Activated CD4-positive, alpha-beta T cell treated with anti-CD3 and anti-CD28 coated beads for 48 hours (primary cell): ENCODE measurements around the gene FTH1.
"Not testable (repeated sequence)": the region's sequence is repeated elsewhere in the genome, so short reads cannot be mapped to it uniquely, and the experiment has no call there.

Experiments used
- DNase-seq: peaks from one replicate; pipeline ENCODE4 v3.0.0-alpha.2; 2020

Gene FTH1

GRCh38 chr11:61963282-61964057 lies 4.0 kb downstream of the FTH1 start:
- no peak for DNase-seq

- no peak for DNase-seq
Observed at GRCh38 chr11:61963016-61963281, 4.5 kb downstream of the FTH1 start.

DNA sequence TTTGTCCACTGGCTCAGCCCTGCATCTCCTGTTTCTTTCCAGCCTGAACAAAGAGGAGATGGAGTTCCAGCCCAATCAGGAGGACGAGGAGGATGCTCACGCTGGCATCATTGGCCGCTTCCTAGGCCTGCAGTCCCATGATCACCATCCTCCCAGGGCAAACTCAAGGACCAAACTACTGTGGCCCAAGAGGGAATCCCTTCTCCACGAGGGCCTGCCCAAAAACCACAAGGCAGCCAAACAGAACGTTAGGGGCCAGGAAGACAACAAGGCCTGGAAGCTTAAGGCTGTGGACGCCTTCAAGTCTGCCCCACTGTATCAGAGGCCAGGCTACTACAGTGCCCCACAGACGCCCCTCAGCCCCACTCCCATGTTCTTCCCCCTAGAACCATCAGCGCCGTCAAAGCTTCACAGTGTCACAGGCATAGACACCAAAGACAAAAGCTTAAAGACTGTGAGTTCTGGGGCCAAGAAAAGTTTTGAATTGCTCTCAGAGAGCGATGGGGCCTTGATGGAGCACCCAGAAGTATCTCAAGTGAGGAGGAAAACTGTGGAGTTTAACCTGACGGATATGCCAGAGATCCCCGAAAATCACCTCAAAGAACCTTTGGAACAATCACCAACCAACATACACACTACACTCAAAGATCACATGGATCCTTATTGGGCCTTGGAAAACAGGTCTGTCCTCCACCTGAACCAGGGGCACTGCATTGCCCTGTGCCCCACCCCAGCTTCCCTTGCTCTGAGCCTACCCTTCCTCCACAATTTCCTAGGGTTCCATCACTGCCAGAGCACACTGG lies 5.0 kb downstream of the FTH1 start:
- no peak for DNase-seq

GRCh38 chr11:61961570-61962212 lies 5.7 kb downstream of the FTH1 start:
- DNase-seq, result no peak

- DNase-seq, result no peak
Observed at GRCh38 chr11:61960532-61960931, 6.9 kb downstream of the FTH1 start.

- no peak for DNase-seq
Observed at GRCh38 chr11:61959678-61960077, 7.8 kb downstream of the FTH1 start.

DNA sequence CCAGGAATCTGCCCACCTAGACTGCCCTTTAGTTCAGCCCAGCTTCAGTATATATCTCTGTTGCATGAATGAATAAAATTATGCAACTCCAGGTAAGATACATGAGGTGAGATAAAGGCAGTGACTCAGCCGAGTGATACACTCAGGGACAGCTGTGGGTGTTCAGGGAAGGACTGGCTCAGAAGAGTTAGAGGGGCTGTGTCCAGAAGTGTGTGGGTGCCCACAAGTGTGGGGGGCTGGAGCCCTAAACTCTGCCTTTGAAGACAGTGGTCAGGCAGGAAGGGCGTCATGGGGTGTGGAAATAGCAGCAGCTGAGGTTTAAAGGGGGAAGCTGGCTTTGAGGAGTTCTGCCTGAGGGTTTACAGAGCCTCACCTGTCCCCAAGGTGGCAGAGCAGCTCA lies 8.3 kb downstream of the FTH1 start:
- no peak for DNase-seq

- DNase-seq, result no peak
Observed at GRCh38 chr11:61958590-61958989, 8.8 kb downstream of the FTH1 start.

DNA sequence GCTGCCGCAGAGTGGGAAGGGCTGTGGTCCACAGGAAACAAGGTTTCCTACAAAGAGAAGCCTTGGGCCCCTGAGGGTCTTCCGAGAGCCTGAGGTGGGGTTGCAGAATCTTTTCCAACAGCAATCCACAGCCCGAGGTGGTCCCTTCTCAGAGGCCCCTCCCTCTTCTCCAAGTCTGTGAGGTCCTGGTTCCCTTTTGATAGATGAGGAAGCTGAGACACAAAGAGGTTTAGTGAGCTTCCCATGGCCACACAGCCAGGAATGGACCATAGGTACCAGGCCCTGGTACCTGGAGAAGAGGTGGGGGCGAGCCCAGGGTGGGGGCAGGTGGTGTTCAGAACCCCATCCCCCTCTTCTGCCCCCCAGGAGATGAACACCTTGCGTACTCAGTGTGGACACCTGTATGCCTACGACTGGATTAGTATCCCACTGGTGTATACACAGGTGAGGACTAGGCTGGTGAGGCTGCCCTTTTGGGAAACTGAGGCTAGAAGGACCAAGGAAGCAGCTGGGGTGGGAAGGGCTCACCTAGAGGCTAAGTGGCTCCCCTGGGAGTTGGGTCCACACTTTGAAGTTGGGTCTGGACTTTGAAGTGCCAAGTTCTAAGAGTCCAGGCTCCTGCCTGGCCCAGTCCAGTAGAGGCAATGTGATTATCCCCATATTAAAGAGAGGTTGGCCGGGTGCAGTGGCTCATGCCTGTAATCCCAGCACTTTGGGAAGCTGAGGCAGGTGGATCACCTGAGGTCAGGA lies 10.2 kb downstream of the FTH1 start:
- no peak for DNase-seq

DNA sequence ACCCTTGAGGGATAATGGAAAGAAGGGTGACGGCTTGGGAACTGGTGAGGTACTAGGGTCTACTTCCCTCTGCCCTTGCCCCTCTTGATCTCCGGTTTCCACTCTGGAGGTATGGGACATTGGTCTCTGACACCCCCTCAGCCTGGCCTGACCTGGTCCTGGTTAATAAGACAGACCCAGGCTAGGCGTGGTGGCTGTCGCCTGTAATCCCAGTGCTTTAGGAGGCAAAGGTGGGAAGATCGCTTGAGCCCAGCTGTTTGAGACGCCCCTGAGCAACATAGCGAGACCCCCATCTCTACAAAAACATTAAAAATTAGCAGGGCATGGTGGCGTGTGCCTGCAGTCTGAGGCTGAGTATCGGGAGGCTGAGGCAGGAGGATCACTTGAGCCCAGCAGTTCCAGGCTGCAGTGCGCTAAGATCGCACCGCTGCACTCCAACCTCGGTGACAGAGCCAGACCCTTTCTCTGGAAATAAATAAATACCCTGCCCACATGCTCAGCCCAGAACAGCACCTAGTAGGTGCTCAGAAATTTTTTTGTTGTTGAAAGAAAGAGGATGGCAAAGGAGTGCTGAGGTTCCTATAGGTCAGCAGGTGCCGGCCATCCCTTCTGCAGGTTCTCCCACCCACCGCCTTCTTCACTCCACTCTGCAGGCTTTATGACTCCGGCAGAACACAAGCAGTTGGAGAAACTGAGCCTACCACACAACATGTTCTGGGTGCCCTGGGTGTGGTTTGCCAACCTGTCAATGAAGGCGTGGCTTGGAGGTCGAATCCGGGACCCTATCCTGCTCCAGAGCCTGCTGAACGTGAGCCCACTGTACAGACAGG lies 11.0 kb downstream of the FTH1 start:
- no peak for DNase-seq

DNA sequence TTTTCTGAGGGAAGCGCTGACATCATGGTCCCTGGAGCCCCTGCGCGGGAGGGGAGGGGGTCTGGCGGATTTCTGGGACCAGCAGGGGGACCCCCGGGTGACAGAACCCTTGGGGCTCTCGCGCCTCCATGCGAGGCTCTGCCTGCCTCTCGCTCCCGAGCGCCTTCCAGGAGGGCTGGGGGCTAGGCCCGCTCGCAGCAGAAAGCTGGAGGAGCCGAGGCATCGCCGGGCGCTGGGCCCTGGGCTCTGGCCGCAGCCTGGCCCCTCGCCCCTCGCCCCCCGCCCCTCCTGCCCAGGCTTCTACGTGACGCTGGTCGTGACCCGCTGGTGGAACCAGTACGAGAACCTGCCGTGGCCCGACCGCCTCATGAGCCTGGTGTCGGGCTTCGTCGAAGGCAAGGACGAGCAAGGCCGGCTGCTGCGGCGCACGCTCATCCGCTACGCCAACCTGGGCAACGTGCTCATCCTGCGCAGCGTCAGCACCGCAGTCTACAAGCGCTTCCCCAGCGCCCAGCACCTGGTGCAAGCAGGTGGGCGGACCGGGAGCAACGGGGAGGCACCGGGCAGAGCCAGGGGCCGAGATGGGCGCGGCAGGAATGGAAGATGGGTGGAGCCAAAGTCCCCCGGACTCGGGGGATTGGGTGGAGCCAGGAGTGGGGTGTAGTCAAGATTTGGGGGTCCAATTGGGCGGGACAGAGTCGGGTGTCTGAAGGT lies 11.9 kb downstream of the FTH1 start:
- peak; percentile 57 for DNase-seq

DNA sequence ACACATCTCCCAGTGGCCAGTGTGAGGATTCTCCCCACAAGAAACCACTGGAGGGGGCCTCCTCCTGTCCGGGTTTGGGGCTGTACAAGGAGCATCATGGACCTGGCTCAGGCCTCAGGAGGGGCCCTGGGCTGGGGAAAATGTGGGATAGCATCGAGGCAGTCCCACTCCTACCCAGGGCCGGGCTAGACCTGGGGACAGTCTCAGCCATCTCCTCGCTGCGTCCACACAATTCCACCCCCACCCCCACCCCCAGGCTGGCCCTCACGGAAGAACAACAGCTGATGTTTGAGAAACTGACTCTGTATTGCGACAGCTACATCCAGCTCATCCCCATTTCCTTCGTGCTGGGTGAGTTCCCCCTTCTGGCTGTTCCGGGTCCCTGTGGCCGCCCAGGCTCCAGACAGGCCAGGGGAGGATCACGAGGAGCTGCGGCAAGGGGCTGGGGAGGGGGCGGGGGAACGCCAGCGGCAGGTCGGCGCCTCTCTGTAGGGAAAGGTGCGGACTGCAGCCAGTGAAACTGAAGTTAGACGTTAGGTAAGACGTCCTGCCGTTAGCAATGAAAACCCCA lies 12.5 kb downstream of the FTH1 start:
- no peak for DNase-seq

DNA sequence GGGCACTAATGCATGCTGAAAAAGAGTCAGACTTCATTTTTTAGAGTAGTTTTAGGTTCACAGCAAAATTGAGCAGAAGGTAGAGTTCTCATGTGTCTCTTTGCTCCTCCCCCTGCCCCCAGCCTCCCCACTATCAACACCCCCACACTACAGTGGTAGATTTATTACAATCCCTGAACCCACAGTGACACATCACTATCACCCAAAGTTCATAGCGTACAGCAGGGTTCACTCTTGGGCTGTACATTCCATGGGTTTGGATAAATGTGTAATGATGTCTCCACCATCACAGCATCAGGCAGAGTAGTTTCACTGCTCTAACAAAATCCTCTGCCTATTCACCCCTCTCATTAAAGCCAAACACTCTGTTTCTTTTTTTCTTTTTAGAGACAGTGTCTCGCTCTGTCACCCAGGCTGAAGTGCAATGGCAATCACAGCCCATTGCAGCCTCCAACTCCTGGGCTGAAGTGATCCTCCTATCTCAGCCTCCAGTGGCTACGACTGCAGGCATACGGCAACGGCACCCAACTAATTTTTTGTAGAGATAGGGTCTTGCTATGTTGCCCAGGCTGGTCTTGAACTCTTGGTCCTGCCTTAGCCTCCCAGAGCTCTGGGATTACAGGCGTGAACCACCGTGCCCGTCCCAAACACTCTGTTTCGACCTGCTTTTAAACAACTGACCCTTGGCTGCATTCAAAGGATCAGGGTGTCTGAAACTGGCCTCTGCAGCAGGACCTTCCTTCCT lies 13.2 kb downstream of the FTH1 start:
- no peak for DNase-seq

DNA sequence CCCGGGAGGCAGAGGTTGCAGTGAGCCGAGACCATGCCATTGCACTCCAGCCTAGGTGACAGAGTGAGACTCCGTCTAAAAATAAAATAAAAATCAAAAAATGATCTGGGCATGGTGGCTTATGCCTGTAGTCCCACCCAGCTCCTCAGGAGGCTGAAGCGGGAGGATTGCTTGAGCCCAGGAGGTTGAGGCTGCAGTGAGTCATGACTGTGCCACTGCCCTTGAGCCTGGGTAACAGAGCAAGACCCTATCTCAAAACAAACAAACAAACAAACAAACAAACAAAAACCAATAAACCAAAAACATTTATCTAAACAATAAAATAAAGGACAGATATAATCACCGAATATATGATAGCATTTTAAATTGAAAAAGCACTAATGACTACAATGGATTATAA lies 13.8 kb downstream of the FTH1 start:
- DNase-seq, result not testable (repeated sequence)

DNA sequence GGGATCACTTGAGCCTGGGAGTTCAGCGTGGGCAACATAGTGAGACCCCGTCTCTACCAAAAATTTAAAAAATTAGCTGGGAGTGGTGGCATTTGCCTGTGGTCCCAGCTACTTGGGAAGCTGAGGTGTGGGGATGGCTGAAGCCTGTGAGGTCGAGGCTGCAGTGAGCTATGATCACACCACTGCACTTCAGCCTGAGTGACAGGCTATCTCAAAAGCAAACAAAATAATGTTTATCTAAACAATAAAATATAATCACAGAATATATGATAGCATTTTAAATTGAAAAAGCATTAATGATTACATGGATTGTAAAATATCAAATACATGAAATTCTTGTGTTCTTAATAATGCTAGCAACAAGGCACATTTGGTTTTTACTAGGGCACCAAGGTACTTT lies 14.6 kb downstream of the FTH1 start:
- DNase-seq, result no peak

DNA sequence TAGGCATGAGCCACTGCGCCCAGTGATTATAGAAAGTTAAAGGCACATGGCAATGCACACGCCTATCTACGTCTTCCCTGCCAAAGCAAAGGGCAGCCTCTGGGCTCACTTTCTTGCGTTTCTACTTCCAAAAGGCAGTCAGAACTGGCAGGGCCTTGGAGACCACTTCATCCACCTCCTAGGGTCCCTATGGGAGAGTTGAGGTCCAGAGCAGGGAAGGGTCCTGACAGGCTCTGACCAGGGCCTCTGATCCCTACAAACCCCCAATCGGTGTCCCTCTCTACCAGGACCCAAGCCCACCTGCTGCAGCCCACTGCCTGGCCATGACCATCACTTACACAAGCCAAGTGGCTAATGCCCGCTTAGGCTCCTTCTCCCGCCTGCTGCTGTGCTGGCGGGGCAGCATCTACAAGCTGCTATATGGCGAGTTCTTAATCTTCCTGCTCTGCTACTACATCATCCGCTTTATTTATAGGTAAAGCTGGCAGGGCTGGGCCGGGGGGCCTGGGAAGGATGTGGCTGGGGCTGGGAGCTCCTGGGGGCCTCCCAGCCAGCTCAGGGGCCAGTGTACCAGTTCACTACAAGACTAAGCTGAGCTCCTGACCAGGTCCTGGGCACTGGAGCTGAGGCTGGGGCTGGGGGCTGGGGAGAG lies 15.8 kb downstream of the FTH1 start:
- DNase-seq, result no peak

DNA sequence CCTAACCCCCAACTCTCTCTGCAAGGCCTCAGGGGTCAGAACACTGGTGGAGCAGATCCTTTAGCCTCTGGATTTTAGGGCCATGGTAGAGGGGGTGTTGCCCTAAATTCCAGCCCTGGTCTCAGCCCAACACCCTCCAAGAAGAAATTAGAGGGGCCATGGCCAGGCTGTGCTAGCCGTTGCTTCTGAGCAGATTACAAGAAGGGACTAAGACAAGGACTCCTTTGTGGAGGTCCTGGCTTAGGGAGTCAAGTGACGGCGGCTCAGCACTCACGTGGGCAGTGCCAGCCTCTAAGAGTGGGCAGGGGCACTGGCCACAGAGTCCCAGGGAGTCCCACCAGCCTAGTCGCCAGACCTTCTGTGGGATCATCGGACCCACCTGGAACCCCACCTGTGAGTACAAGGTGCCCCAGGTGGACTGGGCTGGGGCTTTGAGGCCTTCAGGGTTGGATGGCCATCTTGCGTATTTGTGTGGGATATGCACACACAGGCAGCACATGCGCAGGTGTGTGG lies 17.3 kb downstream of the FTH1 start, which contains the start of gene BEST1:
Gene BEST1 (plus strand): TSS at position 317 of the 513 bp plus-strand sequence. CDS start 1,456 bp downstream, outside the sequence.
- DNase-seq, result no peak

DNA sequence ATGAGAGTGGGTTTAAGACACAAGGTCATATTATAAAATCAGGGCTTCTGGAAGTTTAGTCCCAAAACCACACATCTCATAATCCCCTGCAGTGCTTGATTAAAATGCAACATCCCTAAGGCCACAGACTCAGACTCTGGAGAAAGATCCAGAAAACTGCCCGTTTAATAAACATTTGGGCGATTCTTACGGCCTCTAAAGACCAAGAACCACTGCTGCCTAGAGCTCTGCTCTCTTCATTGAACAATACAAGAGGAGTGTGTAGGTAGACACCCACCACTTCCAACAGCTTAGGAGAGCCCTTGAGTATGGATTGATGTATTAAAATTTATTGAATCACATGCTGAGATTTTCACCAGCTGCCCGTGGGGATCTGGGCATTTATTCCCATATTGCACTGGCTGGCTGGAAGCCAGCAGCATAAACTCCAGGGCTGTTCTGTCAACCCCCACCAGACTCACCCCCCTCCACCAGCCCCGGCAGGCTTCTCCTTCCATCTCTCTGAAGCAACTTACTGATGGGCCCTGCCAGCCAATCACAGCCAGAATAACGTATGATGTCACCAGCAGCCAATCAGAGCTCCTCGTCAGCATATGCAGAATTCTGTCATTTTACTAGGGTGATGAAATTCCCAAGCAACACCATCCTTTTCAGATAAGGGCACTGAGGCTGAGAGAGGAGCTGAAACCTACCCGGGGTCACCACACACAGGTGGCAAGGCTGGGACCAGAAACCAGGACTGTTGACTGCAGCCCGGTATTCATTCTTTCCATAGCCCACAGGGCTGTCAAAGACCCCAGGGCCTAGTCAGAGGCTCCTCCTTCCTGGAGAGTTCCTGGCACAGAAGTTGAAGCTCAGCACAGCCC lies 18.0 kb downstream of the FTH1 start:
- peak; percentile 49 for DNase-seq

DNA sequence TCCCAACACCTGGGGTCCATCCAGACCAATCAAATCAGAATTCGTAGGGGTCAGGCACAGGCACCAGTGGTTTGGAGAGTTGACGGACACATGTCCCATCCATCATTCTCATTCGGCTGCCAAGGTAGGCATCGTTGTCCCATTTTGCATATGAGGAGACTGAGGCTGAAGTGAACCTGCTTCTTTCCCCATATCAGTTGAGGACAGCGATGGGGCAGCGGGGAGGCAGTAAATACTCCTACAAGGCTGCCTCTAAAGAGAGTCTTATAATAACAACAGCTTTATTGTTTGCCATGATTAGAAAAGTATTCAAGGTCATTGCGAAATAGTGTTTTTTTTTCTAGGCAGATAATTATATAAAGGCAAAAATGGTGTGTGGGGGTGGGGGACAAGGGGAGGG lies 18.9 kb downstream of the FTH1 start:
- DNase-seq, result no peak
